Heart right ventricle (tissue), 16 donors: ENCODE results near the gene KRT38. TPM values are rescaled to one million over a fixed set of nuclear protein-coding genes. Genes with fewer than 3 reads are reported as not detected.

Source experiments
- ATAC-seq, 8 donors: fragments of 200-7000 bp; cut with Tn5 transposase; one replicate each; pipeline ENCODE4 v1.9.1; 2020; ENCODE audit warnings: mild to moderate bottlenecking in 8 of 8, moderate library complexity in 8 of 8, moderate number of reproducible peaks in 1 of 8
- DNase-seq, 2 donors: peaks; one replicate each; pipeline ENCODE4 v3.0.0-alpha.2; 2020
- H3K27ac ChIP-seq, 10 donors: fragments of 200-600 bp; sonication (generic) in 2 of 10; one replicate each; pipeline versions ENCODE4 v1.5.0 to v1.8.0; 2020 to 2022; ENCODE audit warnings: mild to moderate bottlenecking in 3 of 10
- H3K27me3 ChIP-seq, 7 donors: fragments of 200-600 bp; one replicate each; pipeline ENCODE4 v1.8.0; 2021 to 2022; ENCODE audit warnings: mild to moderate bottlenecking in 2 of 7
- H3K36me3 ChIP-seq, 9 donors: fragments of 200-600 bp; sonication (generic) in 1 of 9; one replicate each; pipeline versions ENCODE4 v1.5.0 to v1.8.0; 2020 to 2022; ENCODE audit warnings: mild to moderate bottlenecking in 2 of 9
- H3K4me1 ChIP-seq, 9 donors: fragments of 200-600 bp; sonication (generic) in 1 of 9; one replicate each; pipeline versions ENCODE4 v1.5.0 to v1.8.0; 2020 to 2022; ENCODE audit warnings: mild to moderate bottlenecking in 4 of 9
- H3K4me3 ChIP-seq, 10 donors: fragments of 200-600 bp; sonication (generic) in 2 of 10; one replicate each; pipeline versions ENCODE4 v1.5.0 to v1.8.0; 2020 to 2022; ENCODE audit warnings: mild to moderate bottlenecking in 7 of 10, moderate library complexity in 2 of 10
- H3K9me3 ChIP-seq, 11 donors: fragments of 200-600 bp in 10 of 11; sonication (generic) in 2 of 11; one replicate each; pipeline versions ENCODE4 v1.5.0 to v1.8.0; 2013 to 2022; ENCODE audit warnings: mild to moderate bottlenecking in 2 of 11, control low read depth in 1 of 11, moderate library complexity in 1 of 11
- WGBS, 2 donors: extraction: QIAGEN DNeasy Blood & Tissue Kit; methylation state at CpG; one replicate each; pipeline ENCODE4 v1.1.7; 2013; ENCODE audit warnings: inconsistent platforms in 1 of 2; 5-methylcytosine and 5-hydroxymethylcytosine counted together
- intact Hi-C, 10 donors: fragments of 100-400 bp; cut with DNase I; formaldehyde crosslinking; loops; one replicate each; pipeline versions ENCODE4 v1.11.1 to v1.14.2; 2022
- polyA plus RNA-seq, 2 donors: library from polyadenylated mRNA; stranded (reverse); fragments of 200-250 nt; gene quantifications; one replicate each; pipeline ENCODE4 v1.2.3, GENCODE V29; 2013
- total RNA-seq, 10 donors: library from RNA; stranded (reverse); fragmentation: NEBNext Ultra II Directional in 3 of 10; extraction: Animal tissue kit (Norgen Biotek cat#: 25700) in 3 of 10; gene quantifications; one replicate each; pipeline versions ENCODE4 v1.2.1 to v1.2.4, GENCODE V29; 2021 to 2023
- TF ChIP-seq, protein P1 (sequence below), 9 donors: fragments of 200-600 bp; sonication (generic) in 2 of 9; IDR thresholded peaks; one replicate each; pipeline versions ENCODE4 v1.5.0 to v1.8.0; 2021 to 2022; ENCODE audit warnings: antibody characterized with exemption in 9 of 9, mild to moderate bottlenecking in 5 of 9, moderate library complexity in 1 of 9
- donor health status: Arrhythmogenic right ventricular cardiomyopathy.
- donor health status: ischemic (EF 13 %, LVEDD 7.1; RV severe dilation, severe dysfunction).
- donor health status: healthy with polysubstance abuse.
- donor health status: DM: no; HTN: yes; CAD: no.
- donor health status: DM: no; HTN: no; CAD: no.
- donor health status: ischemic (EF 25% LVEDD 6.9; RV normal size, moderate dysfunction).
- donor health status: ischemic (EF 25% LVEDD 5.7; RV mildly dilated, moderate dysfunction).
- donor health status: healthy.
- donor health status: DM: yes; HTN: yes; CAD: no.
- donor health status: Ischemic cardiomyopathy.
- donor health status: ischemic (EF 35%, LVEDD 5.7; RV mildly dilated, moderate dysfunction).
- donor health status: nonischemic (EF 11% LVEDD 7.7; RV severe dilation, severe dysfunction).
- donor health status: DM: yes; HTN: yes; CAD: no.
- donor health status: PGD.
- donor health status: ischemic (EF 29% LVEDD 5.4; RV normal size, mild dysfunction).
- donor health status: nonischemic (EF 23%, LVEDD 6.1; RV moderate dilation, normal function).

KRT38 gene
- total and polyA plus RNA-seq, 12 donors = not detected

- Histone ChIP-seq H3K36me3 (no peaks in the 10 kb centered on the region), H3K27ac (no peak overlapping the region), H3K4me1 (no peaks in the 10 kb centered on the region), H3K27me3 (peaks cover 0 to 9% (median 6%) of the 10 kb centered on the region in 7 donors), H3K4me3 (no peak overlapping the region), H3K9me3 (no peaks in the 10 kb centered on the region)
- DNase-seq = no peak
- TF ChIP-seq, protein P1, sequence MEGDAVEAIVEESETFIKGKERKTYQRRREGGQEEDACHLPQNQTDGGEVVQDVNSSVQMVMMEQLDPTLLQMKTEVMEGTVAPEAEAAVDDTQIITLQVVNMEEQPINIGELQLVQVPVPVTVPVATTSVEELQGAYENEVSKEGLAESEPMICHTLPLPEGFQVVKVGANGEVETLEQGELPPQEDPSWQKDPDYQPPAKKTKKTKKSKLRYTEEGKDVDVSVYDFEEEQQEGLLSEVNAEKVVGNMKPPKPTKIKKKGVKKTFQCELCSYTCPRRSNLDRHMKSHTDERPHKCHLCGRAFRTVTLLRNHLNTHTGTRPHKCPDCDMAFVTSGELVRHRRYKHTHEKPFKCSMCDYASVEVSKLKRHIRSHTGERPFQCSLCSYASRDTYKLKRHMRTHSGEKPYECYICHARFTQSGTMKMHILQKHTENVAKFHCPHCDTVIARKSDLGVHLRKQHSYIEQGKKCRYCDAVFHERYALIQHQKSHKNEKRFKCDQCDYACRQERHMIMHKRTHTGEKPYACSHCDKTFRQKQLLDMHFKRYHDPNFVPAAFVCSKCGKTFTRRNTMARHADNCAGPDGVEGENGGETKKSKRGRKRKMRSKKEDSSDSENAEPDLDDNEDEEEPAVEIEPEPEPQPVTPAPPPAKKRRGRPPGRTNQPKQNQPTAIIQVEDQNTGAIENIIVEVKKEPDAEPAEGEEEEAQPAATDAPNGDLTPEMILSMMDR (IDR thresholded peaks at IDR 0.05) = no peak
- intact Hi-C loops = no loop called here
- 96% methylated on average over 10 of the region's 10 CpGs for WGBS, 2 donors
- ATAC-seq = no peak
These were observed 39.8 kb upstream of the KRT38 start for GRCh38 chr17:41480581-41480980.

DNA sequence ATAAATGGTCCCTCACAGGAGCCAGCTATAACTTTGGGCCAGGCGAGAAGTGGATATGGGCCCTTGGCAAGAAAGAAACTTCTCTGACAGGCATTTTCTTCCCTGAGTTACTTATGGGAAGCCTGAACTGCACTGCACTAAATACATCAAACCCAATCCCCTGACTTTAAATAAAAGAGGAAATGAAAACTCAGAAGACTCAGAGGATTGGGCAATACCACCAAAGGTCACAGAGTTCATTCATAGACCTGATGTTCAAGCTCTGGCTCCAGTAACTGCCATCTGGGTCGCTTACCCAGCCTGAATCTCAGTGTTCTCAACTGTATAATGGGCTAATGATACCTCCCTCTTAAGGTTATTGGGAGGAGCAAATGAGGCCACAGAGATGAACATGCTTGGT, 39.4 kb upstream of the KRT38 start:
- WGBS, 2 donors = 36 to 71% methylated on average over 2 of the region's 2 CpGs
- Histone ChIP-seq H3K4me3 (no peak overlapping the region), H3K4me1 (peaks cover 0 to 2% (median 0%) of the 10 kb centered on the region in 9 donors), H3K27ac (no peak overlapping the region), H3K9me3 (no peaks in the 10 kb centered on the region), H3K27me3 (peaks cover 0 to 9% (median 5%) of the 10 kb centered on the region in 7 donors), H3K36me3 (no peaks in the 10 kb centered on the region)
- no peak for DNase-seq
- intact Hi-C loops = no loop called here
- ATAC-seq = no peak
- TF ChIP-seq, protein P1 (IDR thresholded peaks at IDR 0.05) = no peak

- ATAC-seq (no peak), DNase-seq (no peak)
- Histone ChIP-seq H3K9me3 (peaks cover 0 to 6% (median 0%) of the 10 kb centered on the region in 11 donors), H3K4me1 (peaks cover 0 to 4% (median 0%) of the 10 kb centered on the region in 9 donors), H3K4me3 (no peak overlapping the region), H3K27ac (no peak overlapping the region), H3K36me3 (no peaks in the 10 kb centered on the region), H3K27me3 (peaks cover 0 to 3% (median 0%) of the 10 kb centered on the region in 7 donors)
- WGBS, 2 donors = 89 to 90% methylated on average over 8 of the region's 8 CpGs
- intact Hi-C loops = no loop called here
- TF ChIP-seq, protein P1 (IDR thresholded peaks at IDR 0.05) = no peak
These were observed 37.5 kb upstream of the KRT38 start for GRCh38 chr17:41478237-41478636.

DNA sequence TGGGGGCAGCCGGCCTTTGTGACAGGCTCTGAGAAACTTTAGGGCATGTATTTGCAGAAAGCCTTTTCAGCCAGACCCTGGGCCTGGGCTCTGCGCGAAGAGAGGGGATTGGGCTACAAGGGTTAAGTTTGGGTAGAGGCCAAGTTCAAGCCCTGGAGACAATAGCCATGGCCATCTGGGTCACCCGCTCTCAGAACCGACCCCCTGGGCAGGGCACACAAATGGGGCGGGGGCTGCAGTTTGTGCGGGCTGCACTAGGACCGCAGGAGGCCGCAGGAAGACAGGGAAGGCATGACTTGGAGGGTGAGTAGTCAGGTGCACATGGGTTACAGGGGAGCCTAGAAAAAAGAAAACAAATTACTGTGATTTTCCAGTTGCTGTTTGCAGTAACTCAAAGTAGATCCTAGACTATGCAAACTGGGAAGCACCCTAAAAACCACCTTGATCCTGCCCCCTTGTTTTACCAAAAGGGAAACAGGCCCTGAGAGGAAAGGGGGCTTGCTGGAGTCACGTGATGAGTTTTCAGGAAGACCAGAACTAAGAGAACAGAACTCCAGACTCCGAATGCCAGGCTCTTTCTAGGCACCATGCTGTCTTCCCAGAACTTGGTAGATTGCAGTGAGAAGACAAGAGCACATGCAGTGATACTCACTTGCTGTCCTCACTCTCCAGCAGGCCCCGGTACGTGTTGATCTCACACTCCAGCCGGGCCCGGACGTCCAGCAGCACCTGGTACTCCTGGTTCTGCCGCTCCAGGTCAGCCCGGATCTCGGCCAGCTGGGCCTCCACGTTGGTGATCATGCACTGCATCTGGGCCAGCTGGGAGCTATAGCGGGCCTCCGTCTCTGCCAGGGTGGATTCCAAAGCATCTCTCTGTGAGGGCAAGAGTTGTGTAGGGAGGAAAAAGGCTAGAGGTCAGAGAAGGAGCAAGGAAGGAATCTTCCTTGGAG, 36.4 kb upstream of the KRT38 start:
- H3K4me3 ChIP-seq = no peak overlapping the region
- no peak overlapping the region for H3K27ac ChIP-seq
- DNase-seq = no peak
- WGBS, 2 donors = 85 to 91% methylated on average over 22 of the region's 22 CpGs
- no peak for ATAC-seq
- H3K4me1 ChIP-seq = peaks cover 0 to 4% (median 0%) of the 10 kb centered on the region in 9 donors
- TF ChIP-seq, protein P1 (IDR thresholded peaks at IDR 0.05) = no peak
- H3K36me3 ChIP-seq = no peaks in the 10 kb centered on the region
- H3K27me3 ChIP-seq = no peaks in the 10 kb centered on the region
- intact Hi-C loops = no loop called here
- peaks cover 0 to 11% (median 0%) of the 10 kb centered on the region in 11 donors for H3K9me3 ChIP-seq
